Measurements from ENCODE around the gene FMO5. TPM values are rescaled to one million over a fixed set of nuclear protein-coding genes. Genes with fewer than 3 reads are reported as not detected.

The FMO5 gene
- total and polyA plus RNA-seq, 2 experiments from 2014 or later = 0.73 to 0.84 TPM

DNA sequence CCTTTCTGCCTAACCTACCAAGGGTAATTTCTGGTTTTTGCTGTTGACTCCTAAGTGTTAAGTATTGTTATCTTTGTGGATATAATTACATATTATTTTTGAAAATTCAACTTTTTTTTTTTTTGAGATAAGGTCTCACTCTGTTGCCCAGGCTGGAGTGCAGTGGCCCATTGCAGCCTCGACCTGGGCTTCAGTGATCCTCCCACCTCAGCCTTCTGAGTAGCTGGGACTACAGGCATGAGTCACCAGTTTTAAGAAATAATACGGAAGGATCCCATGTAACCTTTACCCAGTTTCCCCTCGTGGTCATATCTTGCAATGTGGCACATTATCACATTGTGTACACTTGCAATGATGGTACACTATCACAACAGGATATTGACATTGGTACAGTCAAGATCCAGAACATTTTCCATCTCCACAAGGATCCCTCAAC lies 20.5 kb upstream of the FMO5 start:
- peaks cover 54% of the 10 kb centered on the region for H3K4me1 Mint-ChIP-seq
- Histone ChIP-seq H2AFZ (no peak overlapping the region), H3K79me2 (replicated peaks; ENCODE audit: insufficient read depth) (peaks cover 73% of the 10 kb centered on the region), H3K4me2 (no peak overlapping the region), H3K4me3 (no peak overlapping the region), H4K20me1 (replicated peaks; ENCODE audit: insufficient read depth) (peaks cover 16% of the 10 kb centered on the region; the same call in 1 of the 2 replicates), H3K27me3 (ENCODE audit: insufficient read depth) (no peaks in the 10 kb centered on the region; the same call in 1 of the 2 replicates), H3K9me2 (ENCODE audit: insufficient read depth) (no peaks in the 10 kb centered on the region), H3F3A (replicated peaks; ENCODE audit: low read depth) (no peaks in the 10 kb centered on the region), H3K36me3 (ENCODE audit: insufficient read depth) (no peaks in the 10 kb centered on the region), H3K4me1 (ENCODE audit: insufficient read depth) (peaks cover 44% of the 10 kb centered on the region), H3K27ac (ENCODE audit: low read depth) (no peak overlapping the region)
- DNase-seq (ENCODE audit: low spot score) (no peak), ATAC-seq (no peak)
- TF ChIP-seq ZNF114 (CRISPR knock-in tag; IDR thresholded peaks at IDR 0.05) = no peak
- TF ChIP-seq JUNB (IDR thresholded peaks at IDR 0.05; ENCODE audit: unreplicated experiment) = no peak
- TF ChIP-seq, protein P1, sequence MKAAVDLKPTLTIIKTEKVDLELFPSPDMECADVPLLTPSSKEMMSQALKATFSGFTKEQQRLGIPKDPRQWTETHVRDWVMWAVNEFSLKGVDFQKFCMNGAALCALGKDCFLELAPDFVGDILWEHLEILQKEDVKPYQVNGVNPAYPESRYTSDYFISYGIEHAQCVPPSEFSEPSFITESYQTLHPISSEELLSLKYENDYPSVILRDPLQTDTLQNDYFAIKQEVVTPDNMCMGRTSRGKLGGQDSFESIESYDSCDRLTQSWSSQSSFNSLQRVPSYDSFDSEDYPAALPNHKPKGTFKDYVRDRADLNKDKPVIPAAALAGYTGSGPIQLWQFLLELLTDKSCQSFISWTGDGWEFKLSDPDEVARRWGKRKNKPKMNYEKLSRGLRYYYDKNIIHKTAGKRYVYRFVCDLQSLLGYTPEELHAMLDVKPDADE (IDR thresholded peaks at IDR 0.05) = no peak
- no peak for TF ChIP-seq ZNF462 (CRISPR knock-in tag; IDR thresholded peaks at IDR 0.05)
- no peak for TF ChIP-seq CREB1 (CRISPR knock-in tag; IDR thresholded peaks at IDR 0.05; ENCODE audit: low read depth)
- no peak for TF ChIP-seq ZNF331 (CRISPR knock-in tag; IDR thresholded peaks at IDR 0.05; ENCODE audit: low read depth)
- TF ChIP-seq POLR2AphosphoS5 (IDR thresholded peaks at IDR 0.05; ENCODE audit: low read depth) = no peak
- no peak for TF ChIP-seq STAT1 (IDR thresholded peaks at IDR 0.05; ENCODE audit: unreplicated experiment)
- TF ChIP-seq, protein P2, sequence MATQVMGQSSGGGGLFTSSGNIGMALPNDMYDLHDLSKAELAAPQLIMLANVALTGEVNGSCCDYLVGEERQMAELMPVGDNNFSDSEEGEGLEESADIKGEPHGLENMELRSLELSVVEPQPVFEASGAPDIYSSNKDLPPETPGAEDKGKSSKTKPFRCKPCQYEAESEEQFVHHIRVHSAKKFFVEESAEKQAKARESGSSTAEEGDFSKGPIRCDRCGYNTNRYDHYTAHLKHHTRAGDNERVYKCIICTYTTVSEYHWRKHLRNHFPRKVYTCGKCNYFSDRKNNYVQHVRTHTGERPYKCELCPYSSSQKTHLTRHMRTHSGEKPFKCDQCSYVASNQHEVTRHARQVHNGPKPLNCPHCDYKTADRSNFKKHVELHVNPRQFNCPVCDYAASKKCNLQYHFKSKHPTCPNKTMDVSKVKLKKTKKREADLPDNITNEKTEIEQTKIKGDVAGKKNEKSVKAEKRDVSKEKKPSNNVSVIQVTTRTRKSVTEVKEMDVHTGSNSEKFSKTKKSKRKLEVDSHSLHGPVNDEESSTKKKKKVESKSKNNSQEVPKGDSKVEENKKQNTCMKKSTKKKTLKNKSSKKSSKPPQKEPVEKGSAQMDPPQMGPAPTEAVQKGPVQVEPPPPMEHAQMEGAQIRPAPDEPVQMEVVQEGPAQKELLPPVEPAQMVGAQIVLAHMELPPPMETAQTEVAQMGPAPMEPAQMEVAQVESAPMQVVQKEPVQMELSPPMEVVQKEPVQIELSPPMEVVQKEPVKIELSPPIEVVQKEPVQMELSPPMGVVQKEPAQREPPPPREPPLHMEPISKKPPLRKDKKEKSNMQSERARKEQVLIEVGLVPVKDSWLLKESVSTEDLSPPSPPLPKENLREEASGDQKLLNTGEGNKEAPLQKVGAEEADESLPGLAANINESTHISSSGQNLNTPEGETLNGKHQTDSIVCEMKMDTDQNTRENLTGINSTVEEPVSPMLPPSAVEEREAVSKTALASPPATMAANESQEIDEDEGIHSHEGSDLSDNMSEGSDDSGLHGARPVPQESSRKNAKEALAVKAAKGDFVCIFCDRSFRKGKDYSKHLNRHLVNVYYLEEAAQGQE (IDR thresholded peaks at IDR 0.05; ENCODE audit: unreplicated experiment) = no peak
- no peak for TF ChIP-seq CTCF (conservative IDR thresholded peaks at IDR 0.05; ENCODE audit: low read depth in 2 of 2)
- no peak for TF ChIP-seq EZH2phosphoT487 (IDR thresholded peaks at IDR 0.05; ENCODE audit: unreplicated experiment)
- no peak for TF ChIP-seq EZH2 (IDR thresholded peaks at IDR 0.05; ENCODE audit: low read depth, unreplicated experiment)
- TF ChIP-seq NANOG (IDR thresholded peaks at IDR 0.05; ENCODE audit: borderline replicate concordance) = no peak
- no peak overlapping the region for H3K4me3 Mint-ChIP-seq
- H3K27ac Mint-ChIP-seq = no peak overlapping the region
- peaks cover 7% of the 10 kb centered on the region for H3K27me3 Mint-ChIP-seq (ENCODE audit: insufficient read depth, low read depth, poor library complexity)
- H3K9me3 Mint-ChIP-seq = no peaks in the 10 kb centered on the region
- H3K36me3 Mint-ChIP-seq (ENCODE audit: low read depth) = no peaks in the 10 kb centered on the region

Measured in GM23338 (cell line).